Gastroesophageal sphincter (tissue), 3 donors: Measurements from ENCODE around the gene U2SURP.

ENCODE experiments used
- CTCF ChIP-seq, 4 experiments: fragments of 200-600 bp in 2 of 4; fragments of 450-650 bp in 2 of 4; sonication (generic) in 1 of 4; IDR thresholded peaks; one replicate each; pipeline ENCODE4 v1.5.1; 2017 to 2019; ENCODE audit warnings: antibody characterized with exemption in 4 of 4, mild to moderate bottlenecking in 2 of 4, moderate library complexity in 2 of 4
- POLR2A ChIP-seq, 2 donors: fragments of 450-650 bp; IDR thresholded peaks; one replicate each; pipeline ENCODE4 v1.6.1; 2017; ENCODE audit warnings: antibody characterized with exemption in 2 of 2, mild to moderate bottlenecking in 2 of 2, moderate library complexity in 1 of 2
- POLR2AphosphoS5 ChIP-seq: sonication (generic); formaldehyde crosslinking; IDR thresholded peaks from one replicate; pipeline ENCODE4 v1.6.1; 2017; ENCODE audit warnings: antibody characterized with exemption

GRCh38 chr3:143068059-143068458 is 66.7 kb downstream of the U2SURP start:
- no peak for TF ChIP-seq CTCF (IDR thresholded peaks at IDR 0.05)
- TF ChIP-seq POLR2A (IDR thresholded peaks at IDR 0.05): no peak
- no peak for TF ChIP-seq POLR2AphosphoS5
